ENCODE results near the gene ZFAND6. TPM values are rescaled to one million over a fixed set of nuclear protein-coding genes. Genes with fewer than 3 reads are reported as not detected.

ZFAND6 gene
- total RNA-seq, 3 donors from 2014 or later = 141 to 193 (median 159) TPM

GRCh38 chr15:80073197-80073596, 13.7 kb downstream of the ZFAND6 start:
- intact Hi-C loops (cut with DNase I; ENCODE audit: low total_unique reads) = no loop called here
- no peak overlapping the region for H3K27ac ChIP-seq
- H3K36me3 ChIP-seq = no peaks in the 10 kb centered on the region
- TF ChIP-seq POLR2AphosphoS5 (IDR thresholded peaks at IDR 0.05) (no peak), CTCF (IDR thresholded peaks at IDR 0.05) (no peak)
- no peaks in the 10 kb centered on the region for H3K27me3 ChIP-seq
- H3K4me1 ChIP-seq = peaks cover 0 to 9% of the 10 kb centered on the region in 2 donors
- no peak for DNase-seq (ENCODE audit: low spot score in 2 of 2)
- H3K4me3 ChIP-seq = peak overlapping the region in 2 of 3 donors; percentile 39 to 48
- no peaks in the 10 kb centered on the region for H3K9me3 ChIP-seq

GRCh38 chr15:80076321-80077318, 17.1 kb downstream of the ZFAND6 start:
- DNase-seq (ENCODE audit: low spot score in 2 of 2) = no peak
- Histone ChIP-seq H3K4me3 (no peak overlapping the region), H3K27me3 (no peaks in the 10 kb centered on the region), H3K27ac (no peak overlapping the region), H3K4me1 (peaks cover 0 to 9% of the 10 kb centered on the region in 2 donors), H3K36me3 (no peaks in the 10 kb centered on the region), H3K9me3 (no peaks in the 10 kb centered on the region)
- intact Hi-C loops (cut with DNase I; ENCODE audit: low total_unique reads) = no loop called here
- TF ChIP-seq POLR2A (IDR thresholded peaks at IDR 0.05) (no peak), CTCF (IDR thresholded peaks at IDR 0.05) (no peak), POLR2AphosphoS5 (IDR thresholded peaks at IDR 0.05) (no peak)

GRCh38 chr15:80081390-80081789, 21.9 kb downstream of the ZFAND6 start:
- TF ChIP-seq POLR2A (IDR thresholded peaks at IDR 0.05) (no peak), CTCF (IDR thresholded peaks at IDR 0.05) (no peak), POLR2AphosphoS5 (IDR thresholded peaks at IDR 0.05) (no peak)
- Histone ChIP-seq H3K9me3 (no peaks in the 10 kb centered on the region), H3K4me1 (no peaks in the 10 kb centered on the region), H3K27me3 (no peaks in the 10 kb centered on the region), H3K27ac (no peak overlapping the region), H3K36me3 (no peaks in the 10 kb centered on the region), H3K4me3 (no peak overlapping the region)
- intact Hi-C loops (cut with DNase I; ENCODE audit: low total_unique reads) = no loop called here
- no peak for DNase-seq (ENCODE audit: low spot score in 2 of 2)

- Histone ChIP-seq H3K27ac (no peak overlapping the region), H3K27me3 (no peaks in the 10 kb centered on the region), H3K9me3 (no peaks in the 10 kb centered on the region), H3K4me1 (no peaks in the 10 kb centered on the region), H3K36me3 (no peaks in the 10 kb centered on the region), H3K4me3 (no peak overlapping the region)
- no peak for DNase-seq (ENCODE audit: low spot score in 2 of 2)
- TF ChIP-seq POLR2AphosphoS5 (IDR thresholded peaks at IDR 0.05) (no peak), POLR2A (IDR thresholded peaks at IDR 0.05) (no peak), CTCF (IDR thresholded peaks at IDR 0.05) (no peak)
- intact Hi-C loops (cut with DNase I; ENCODE audit: low total_unique reads) = no loop called here
Measured at GRCh38 chr15:80087104-80087503, 27.6 kb downstream of the ZFAND6 start.

- TF ChIP-seq POLR2AphosphoS5 (IDR thresholded peaks at IDR 0.05) = no peak
- TF ChIP-seq POLR2A (IDR thresholded peaks at IDR 0.05) = no peak
- TF ChIP-seq CTCF (IDR thresholded peaks at IDR 0.05) = no peak
- H3K36me3 ChIP-seq = no peaks in the 10 kb centered on the region
- H3K27ac ChIP-seq = no peak overlapping the region
- no peaks in the 10 kb centered on the region for H3K9me3 ChIP-seq
- H3K4me1 ChIP-seq = no peaks in the 10 kb centered on the region
- no peak overlapping the region for H3K4me3 ChIP-seq
- intact Hi-C loops (cut with DNase I; ENCODE audit: low total_unique reads) = no loop called here
- DNase-seq (ENCODE audit: low spot score in 2 of 2) = no peak
- no peaks in the 10 kb centered on the region for H3K27me3 ChIP-seq
Measured at GRCh38 chr15:80090041-80090440, 30.6 kb downstream of the ZFAND6 start.

Measured in breast epithelium (tissue), 4 donors.